Esophagus mucosa (tissue), 1 donor: ENCODE results near the gene ADCY2. TPM values are rescaled to one million over a fixed set of nuclear protein-coding genes. Genes with fewer than 3 reads are reported as not detected.

Experiments
- ATAC-seq: fragments of 200-7000 bp; cut with Tn5 transposase; one replicate; pipeline ENCODE4 v1.9.1; 2020
- total RNA-seq: library from RNA; stranded (reverse); gene quantifications from one replicate; pipeline ENCODE4 v1.2.4, GENCODE V29; 2023
- donor health status: DM: yes; HTN: yes; CAD: no.

Gene ADCY2
- total RNA-seq, 1 donor from 2014 or later, result 0.12 TPM

DNA sequence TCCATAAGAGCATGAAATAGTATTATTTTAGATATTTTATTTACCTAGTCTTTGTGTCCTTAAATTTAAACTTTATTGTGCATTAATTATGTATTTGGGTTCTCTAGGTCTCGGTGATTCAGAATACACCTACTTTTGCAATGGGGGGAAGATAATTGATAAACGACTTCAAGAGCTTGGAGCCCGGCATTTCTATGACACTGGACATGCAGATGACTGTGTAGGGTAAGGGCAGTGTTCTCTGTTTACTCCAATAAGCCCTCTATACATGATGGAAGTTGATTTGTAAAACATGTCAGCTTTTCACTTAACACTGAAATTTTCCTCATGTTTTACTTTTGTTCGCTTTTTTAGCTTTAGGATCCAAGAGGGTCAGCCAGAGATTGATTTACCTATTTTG, 479.2 kb downstream of the ADCY2 start:
- ATAC-seq, result no peak

GRCh38 chr5:7876867-7877266, 480.9 kb downstream of the ADCY2 start:
- ATAC-seq, result peak; percentile 75

DNA sequence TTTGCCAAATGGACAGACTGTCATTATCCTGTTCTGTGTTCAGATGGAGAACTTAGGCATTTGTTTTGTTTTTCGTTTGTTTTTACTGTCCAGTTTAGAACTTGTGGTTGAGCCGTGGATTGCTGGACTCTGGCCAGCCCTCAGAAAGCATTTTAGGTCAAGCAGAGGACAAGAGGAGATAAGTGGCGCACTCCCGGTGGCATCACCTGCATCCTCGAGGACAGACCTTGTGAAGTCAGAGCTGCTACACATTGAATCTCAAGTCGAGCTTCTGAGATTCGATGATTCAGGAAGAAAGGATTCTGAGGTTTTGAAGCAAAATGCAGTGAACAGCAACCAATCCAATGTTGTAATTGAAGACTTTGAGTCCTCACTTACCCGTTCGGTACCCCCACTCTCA, 481.9 kb downstream of the ADCY2 start:
- no peak for ATAC-seq

- no peak for ATAC-seq
These were observed 482.5 kb downstream of the ADCY2 start for GRCh38 chr5:7878381-7878873.
